Ascending aorta (tissue), 2 donors: ENCODE measurements around the gene CCDC180. TPM values are rescaled to one million over a fixed set of nuclear protein-coding genes. Genes with fewer than 3 reads are reported as not detected.
"Not testable (repeated sequence)": the region's sequence is repeated elsewhere in the genome, so short reads cannot be mapped to it uniquely, and the experiment has no call there.

ENCODE experiments used
- DNase-seq, 2 donors: peaks; one replicate each; pipeline ENCODE4 v3.0.0-alpha.2; 2019; ENCODE audit warnings: low spot score in 2 of 2
- H3K27ac ChIP-seq, 2 donors: fragments of 200-600 bp; sonication (generic); one replicate each; pipeline ENCODE4 v1.5.1; 2016 to 2017; ENCODE audit warnings: mild to moderate bottlenecking in 1 of 2
- H3K27me3 ChIP-seq: fragments of 200-600 bp; sonication (generic); one replicate; pipeline ENCODE4 v1.5.1; 2017
- H3K36me3 ChIP-seq, 2 donors: fragments of 200-600 bp; sonication (generic); one replicate each; pipeline ENCODE4 v1.5.1; 2016
- H3K4me1 ChIP-seq, 2 donors: fragments of 200-600 bp; sonication (generic); one replicate each; pipeline ENCODE4 v1.5.1; 2016 to 2017; ENCODE audit warnings: mild to moderate bottlenecking in 1 of 2
- H3K4me3 ChIP-seq, 2 donors: fragments of 200-600 bp; sonication (generic); one replicate each; pipeline ENCODE4 v1.5.1; 2016 to 2017; ENCODE audit warnings: mild to moderate bottlenecking in 1 of 2
- H3K9me3 ChIP-seq, 2 donors: fragments of 200-600 bp; sonication (generic); one replicate each; pipeline ENCODE4 v1.5.1; 2016
- CTCF ChIP-seq, 3 experiments: fragments of 200-600 bp in 2 of 3; fragments of 450-650 bp in 1 of 3; sonication (generic) in 2 of 3; IDR thresholded peaks; one replicate each; pipeline ENCODE4 v1.5.1; 2016 to 2019; ENCODE audit warnings: antibody characterized with exemption in 3 of 3, mild to moderate bottlenecking in 1 of 3, moderate library complexity in 1 of 3
- intact Hi-C: fragments of 100-400 bp; cut with DNase I; formaldehyde crosslinking; loops from one replicate; pipeline ENCODE4 v1.15.1; 2023
- total RNA-seq: library from RNA; depleted of rRNA; stranded (reverse); fragments of >200 nt; gene quantifications from one replicate; pipeline ENCODE4 v1.1.0, GENCODE V29; 2016

Gene CCDC180
- total RNA-seq, 1 donor from 2014 or later: 4.8 TPM

- TF ChIP-seq CTCF (IDR thresholded peaks at IDR 0.05): no peak
- no peak overlapping the region for H3K4me3 ChIP-seq
- H3K4me1 ChIP-seq: no peaks in the 10 kb centered on the region
- no peak for DNase-seq
- H3K9me3 ChIP-seq: peaks cover 3 to 14% of the 10 kb centered on the region in 2 donors
- H3K27ac ChIP-seq: no peak overlapping the region
- H3K27me3 ChIP-seq: no peaks in the 10 kb centered on the region
- H3K36me3 ChIP-seq: peaks cover 5 to 22% of the 10 kb centered on the region in 2 donors
- intact Hi-C loops: no loop called here
These were observed 25.5 kb downstream of the CCDC180 start for GRCh38 chr9:97332993-97333392.

GRCh38 chr9:97335622-97336021 lies 28.2 kb downstream of the CCDC180 start:
- H3K27me3 ChIP-seq, intact Hi-C loops, H3K4me3 ChIP-seq, H3K27ac ChIP-seq, H3K36me3 ChIP-seq, H3K4me1 ChIP-seq, DNase-seq: not testable (repeated sequence)
- H3K9me3 ChIP-seq: peaks cover 3 to 14% of the 10 kb centered on the region in 2 donors

GRCh38 chr9:97348871-97349270 lies 41.4 kb downstream of the CCDC180 start:
- Histone ChIP-seq H3K36me3 (peaks cover 0 to 8% of the 10 kb centered on the region in 2 donors), H3K27ac (no peak overlapping the region), H3K27me3 (no peaks in the 10 kb centered on the region), H3K9me3 (no peaks in the 10 kb centered on the region), H3K4me3 (no peak overlapping the region), H3K4me1 (no peaks in the 10 kb centered on the region)
- TF ChIP-seq CTCF (IDR thresholded peaks at IDR 0.05): no peak
- DNase-seq: no peak
- intact Hi-C loops: no loop called here

- H3K4me1 ChIP-seq: no peaks in the 10 kb centered on the region
- H3K27me3 ChIP-seq: no peaks in the 10 kb centered on the region
- DNase-seq: no peak
- no peaks in the 10 kb centered on the region for H3K9me3 ChIP-seq
- peaks cover 0 to 3% of the 10 kb centered on the region in 2 donors for H3K36me3 ChIP-seq
- no peak overlapping the region for H3K27ac ChIP-seq
- TF ChIP-seq CTCF (IDR thresholded peaks at IDR 0.05): no peak
- intact Hi-C loops: no loop called here
- H3K4me3 ChIP-seq: no peak overlapping the region
These were observed 41.9 kb downstream of the CCDC180 start for GRCh38 chr9:97349400-97349799.

- Histone ChIP-seq H3K27me3 (no peaks in the 10 kb centered on the region), H3K4me3 (no peak overlapping the region), H3K27ac (no peak overlapping the region), H3K4me1 (no peaks in the 10 kb centered on the region), H3K36me3 (peaks cover 0 to 4% of the 10 kb centered on the region in 2 donors), H3K9me3 (no peaks in the 10 kb centered on the region)
- TF ChIP-seq CTCF (IDR thresholded peaks at IDR 0.05): no peak
- intact Hi-C loops: no loop called here
- DNase-seq: no peak
These were observed 47.2 kb downstream of the CCDC180 start for GRCh38 chr9:97354637-97355036.

GRCh38 chr9:97357056-97357455 lies 49.6 kb downstream of the CCDC180 start:
- Histone ChIP-seq H3K27ac (no peak overlapping the region), H3K36me3 (peaks cover 0 to 8% of the 10 kb centered on the region in 2 donors), H3K27me3 (no peaks in the 10 kb centered on the region), H3K4me3 (no peak overlapping the region), H3K4me1 (no peaks in the 10 kb centered on the region), H3K9me3 (no peaks in the 10 kb centered on the region)
- intact Hi-C loops: no loop called here
- DNase-seq: no peak
- no peak for TF ChIP-seq CTCF (IDR thresholded peaks at IDR 0.05)

Other genes starting within 250 kb of the CCDC180 start
- 3.0 TPM for gene TDRD7, start 104.4 kb downstream of the CCDC180 start, total RNA-seq
- 17.1 TPM for gene TMOD1, start 194.0 kb downstream of the CCDC180 start, total RNA-seq